Epithelial cell of proximal tubule (primary cell): ENCODE data around the gene FSIP1. TPM values are rescaled to one million over a fixed set of nuclear protein-coding genes. Genes with fewer than 3 reads are reported as not detected.

Source experiments
- DNase-seq: peaks from one replicate; pipeline ENCODE4 v3.0.0-alpha.2; 2011; ENCODE audit warnings: low read depth
- H3K4me3 ChIP-seq: 2 replicates; pipeline ENCODE4 v1.5.1; 2011; ENCODE audit warnings: low read depth, mild to moderate bottlenecking, low read length
- CTCF ChIP-seq: conservative IDR thresholded peaks from 2 replicates; pipeline ENCODE4 v1.5.1; 2012; ENCODE audit warnings: low read depth, mild to moderate bottlenecking, low read length
- total RNA-seq: library from RNA; depleted of rRNA; stranded (reverse); fragments of >200 nt; gene quantifications from 2 replicates; pipeline ENCODE4 v1.2.3, GENCODE V29; 2015

Gene FSIP1
- total RNA-seq, 1 donor from 2014 or later, result 1.3 TPM

GRCh38 chr15:39685367-39685766, 97.3 kb downstream of the FSIP1 start:
- no peak for DNase-seq
- H3K4me3 ChIP-seq, result no peak overlapping the region
- TF ChIP-seq CTCF, result no peak

- no peak for DNase-seq
- TF ChIP-seq CTCF, result no peak
- no peak overlapping the region for H3K4me3 ChIP-seq
These were observed 98.4 kb downstream of the FSIP1 start for GRCh38 chr15:39684233-39684632.

- H3K4me3 ChIP-seq, result no peak overlapping the region
- DNase-seq, result no peak
- no peak for TF ChIP-seq CTCF
These were observed 100.3 kb downstream of the FSIP1 start for GRCh38 chr15:39682366-39682765.

GRCh38 chr15:39680868-39681267, 101.8 kb downstream of the FSIP1 start:
- no peak for TF ChIP-seq CTCF
- no peak for DNase-seq
- H3K4me3 ChIP-seq, result no peak overlapping the region

- no peak for TF ChIP-seq CTCF
- no peak for DNase-seq
These were observed 110.0 kb downstream of the FSIP1 start for GRCh38 chr15:39672666-39673065.

GRCh38 chr15:39672184-39672583, 110.5 kb downstream of the FSIP1 start:
- H3K4me3 ChIP-seq, result no peak overlapping the region
- no peak for TF ChIP-seq CTCF
- no peak for DNase-seq

More at GRCh38 chr15:39672666-39673065, 110.0 kb downstream of the FSIP1 start:
- H3K4me3 ChIP-seq, result no peak overlapping the region

GRCh38 chr15:39670687-39671086, 112.0 kb downstream of the FSIP1 start:
- TF ChIP-seq CTCF, result no peak
- DNase-seq, result peak; percentile 18
- H3K4me3 ChIP-seq, result no peak overlapping the region
